Neural cell (in vitro differentiated cells): ENCODE data around the gene MTMR12. TPM values are rescaled to one million over a fixed set of nuclear protein-coding genes. Genes with fewer than 3 reads are reported as not detected.

Source experiments
- H2AFZ ChIP-seq: fragments of 200-600, 300-800 bp; sonication (generic), shearing (Covaris generic); 2 replicates; pipeline ENCODE4 v1.6.0; 2014; ENCODE audit warnings: low read depth, mild to moderate bottlenecking, antibody characterized with exemption, low read length, moderate library complexity
- H3F3A ChIP-seq: fragments of 200-600 bp; shearing (Covaris generic); 2 replicates; pipeline ENCODE4 v1.6.1; 2016; ENCODE audit warnings: mild to moderate bottlenecking, moderate library complexity, mixed read lengths, antibody characterized with exemption, low read length; ENCODE audit not compliant: insufficient read depth, poor library complexity, severe bottlenecking
- H3K27ac ChIP-seq: fragments of 200-600, 300-800 bp; sonication (generic), shearing (Covaris generic); 2 replicates; pipeline ENCODE4 v1.5.1; 2014; ENCODE audit warnings: mild to moderate bottlenecking, low read length, moderate library complexity
- H3K27me3 ChIP-seq: fragments of 300-800, 200-600 bp; sonication (generic), shearing (Covaris generic); 2 replicates; pipeline ENCODE4 v1.6.0; 2014; ENCODE audit warnings: mild to moderate bottlenecking, low read depth, low read length, moderate library complexity; ENCODE audit not compliant: insufficient read depth
- H3K36me3 ChIP-seq: fragments of 300-800, 200-600 bp; sonication (generic), shearing (Covaris generic); 2 replicates; pipeline ENCODE4 v1.5.1; 2014; ENCODE audit warnings: mild to moderate bottlenecking, antibody characterized with exemption, low read length, moderate library complexity; ENCODE audit not compliant: insufficient read depth
- H3K4me2 ChIP-seq: fragments of 300-800, 200-600 bp; sonication (generic), shearing (Covaris generic); 2 replicates; pipeline ENCODE4 v1.6.0; 2014; ENCODE audit warnings: mild to moderate bottlenecking, low read length
- H3K4me3 ChIP-seq: fragments of 300-800, 200-600 bp; sonication (generic), shearing (Covaris generic); 2 replicates; pipeline ENCODE4 v1.5.1; 2014; ENCODE audit warnings: mild to moderate bottlenecking, low read length, moderate library complexity
- H3K79me2 ChIP-seq: fragments of 200-600 bp; shearing (Covaris generic); replicated peaks from 2 replicates; pipeline ENCODE4 v1.6.0; 2014; ENCODE audit warnings: mild to moderate bottlenecking, low read length, moderate library complexity; ENCODE audit not compliant: insufficient read depth
- H3K9ac ChIP-seq: fragments of 300-800, 200-600 bp; sonication (generic), shearing (Covaris generic); 2 replicates; pipeline ENCODE4 v1.6.1; 2016; ENCODE audit warnings: mild to moderate bottlenecking, low read length, mixed read lengths
- H3K9me2 ChIP-seq: fragments of 200-600 bp; shearing (Covaris generic); 2 replicates; pipeline ENCODE4 v1.6.1; 2016; ENCODE audit warnings: mild to moderate bottlenecking, low read length, mixed read lengths; ENCODE audit not compliant: insufficient read depth
- H3K9me3 ChIP-seq: fragments of 200-600, 300-800 bp; sonication (generic), shearing (Covaris generic); 2 replicates; pipeline ENCODE4 v1.6.1; 2016; ENCODE audit warnings: mild to moderate bottlenecking, mixed run types, low read length, moderate library complexity, mixed read lengths
- H4K20me1 ChIP-seq: fragments of 200-600 bp; shearing (Covaris generic); 2 replicates; pipeline ENCODE4 v1.6.1; 2016; ENCODE audit warnings: mild to moderate bottlenecking, mixed run types; ENCODE audit not compliant: insufficient read depth
- CTCF ChIP-seq: fragments of 450-650 bp; IDR thresholded peaks from 2 replicates; pipeline ENCODE4 v1.5.1; 2014; ENCODE audit warnings: antibody characterized with exemption, mild to moderate bottlenecking, moderate library complexity; ENCODE audit not compliant: poor library complexity, severe bottlenecking
- EP300 ChIP-seq: fragments of 450-650 bp; conservative IDR thresholded peaks from 2 replicates; pipeline ENCODE4 v1.6.1; 2014; ENCODE audit warnings: antibody characterized with exemption, mild to moderate bottlenecking, moderate library complexity; ENCODE audit not compliant: poor library complexity, severe bottlenecking
- EZH2 ChIP-seq: fragments of 200-600, 300-800 bp; shearing (Covaris generic), sonication (generic); IDR thresholded peaks from 2 replicates; pipeline ENCODE4 v1.6.1; 2014; ENCODE audit warnings: antibody characterized with exemption, low read length, borderline replicate concordance, mild to moderate bottlenecking; ENCODE audit not compliant: insufficient read depth, poor library complexity, severe bottlenecking
- MXI1 ChIP-seq: fragments of 450-650 bp; conservative IDR thresholded peaks from 2 replicates; pipeline ENCODE4 v1.6.1; 2014; ENCODE audit warnings: antibody characterized with exemption, mild to moderate bottlenecking; ENCODE audit not compliant: poor library complexity, severe bottlenecking
- POLR2AphosphoS5 ChIP-seq: IDR thresholded peaks from 2 replicates; pipeline ENCODE4 v1.6.1; 2012
- RAD21 ChIP-seq: fragments of 450-650 bp; conservative IDR thresholded peaks from 2 replicates; pipeline ENCODE4 v1.6.1; 2014; ENCODE audit warnings: antibody characterized with exemption, mild to moderate bottlenecking, moderate library complexity
- REST ChIP-seq: IDR thresholded peaks from 2 replicates; pipeline ENCODE4 v1.6.1; 2012; ENCODE audit warnings: borderline replicate concordance
- SMC3 ChIP-seq: fragments of 450-650 bp; conservative IDR thresholded peaks from 2 replicates; pipeline ENCODE4 v1.6.1; 2014; ENCODE audit warnings: antibody characterized with exemption, mild to moderate bottlenecking, moderate library complexity; ENCODE audit not compliant: poor library complexity
- TAF1 ChIP-seq: IDR thresholded peaks from 2 replicates; pipeline ENCODE4 v1.6.1; 2012; ENCODE audit warnings: low read depth
- polyA plus RNA-seq: library from polyadenylated mRNA; depleted of rRNA; stranded (reverse); fragments of >200 nt; gene quantifications from 2 replicates; pipeline ENCODE4 v1.2.3, GENCODE V29; 2014

The MTMR12 gene
- polyA plus RNA-seq, 1 donor from 2014 or later = 13.5 TPM

- no peak overlapping the region for H3K9ac ChIP-seq
- no peaks in the 10 kb centered on the region for H3F3A ChIP-seq
- no peaks in the 10 kb centered on the region for H3K79me2 ChIP-seq
- peaks cover 4% of the 10 kb centered on the region for H3K36me3 ChIP-seq
- no peak overlapping the region for H2AFZ ChIP-seq
- H4K20me1 ChIP-seq = no peaks in the 10 kb centered on the region
- TF ChIP-seq MXI1 = no peak
- no peak for TF ChIP-seq SMC3
- no peak for TF ChIP-seq REST
- TF ChIP-seq TAF1 = no peak
- TF ChIP-seq RAD21 = no peak
- no peak for TF ChIP-seq EZH2
- no peak for TF ChIP-seq EP300
- TF ChIP-seq CTCF = no peak
- H3K27ac ChIP-seq = no peak overlapping the region
- H3K4me3 ChIP-seq = no peak overlapping the region
- no peak overlapping the region for H3K4me2 ChIP-seq
- no peaks in the 10 kb centered on the region for H3K27me3 ChIP-seq
- H3K9me2 ChIP-seq = no peaks in the 10 kb centered on the region
- H3K9me3 ChIP-seq = no peaks in the 10 kb centered on the region
Measured at GRCh38 chr5:32357658-32358057, 44.9 kb upstream of the MTMR12 start.

- Histone ChIP-seq H3K4me2 (no peak overlapping the region), H3K27ac (no peak overlapping the region), H2AFZ (no peak overlapping the region), H3K9me3 (no peaks in the 10 kb centered on the region), H3K36me3 (no peaks in the 10 kb centered on the region), H3F3A (no peaks in the 10 kb centered on the region), H4K20me1 (no peaks in the 10 kb centered on the region), H3K9ac (no peak overlapping the region), H3K4me3 (no peak overlapping the region), H3K27me3 (no peaks in the 10 kb centered on the region), H3K79me2 (no peaks in the 10 kb centered on the region), H3K9me2 (no peaks in the 10 kb centered on the region)
- no peak for TF ChIP-seq CTCF
- TF ChIP-seq SMC3 = no peak
- no peak for TF ChIP-seq EP300
- TF ChIP-seq MXI1 = no peak
- no peak for TF ChIP-seq EZH2
- TF ChIP-seq RAD21 = no peak
- TF ChIP-seq POLR2AphosphoS5 = no peak
- TF ChIP-seq TAF1 = no peak
- no peak for TF ChIP-seq REST
Measured at GRCh38 chr5:32355686-32356085, 42.9 kb upstream of the MTMR12 start.
